Middle frontal gyrus (tissue), 1 donor: Measurements from ENCODE around the gene FAHD2A.
"Not testable (repeated sequence)": the region's sequence is repeated elsewhere in the genome, so short reads cannot be mapped to it uniquely, and the experiment has no call there.

Source experiments
- DNase-seq: peaks from one replicate; pipeline ENCODE4 v3.0.0-alpha.2; 2015; ENCODE audit warnings: low spot score; ENCODE audit errors: extremely low spot score

The FAHD2A gene

GRCh38 chr2:95390272-95390880, 12.1 kb upstream of the FAHD2A start:
- no peak for DNase-seq

GRCh38 chr2:95390881-95391321, 11.6 kb upstream of the FAHD2A start:
- no peak for DNase-seq

GRCh38 chr2:95391641-95392310, 10.7 kb upstream of the FAHD2A start:
- DNase-seq, result no peak

GRCh38 chr2:95392320-95392719, 10.2 kb upstream of the FAHD2A start:
- no peak for DNase-seq

- DNase-seq, result no peak
Measured at GRCh38 chr2:95392730-95393455, 9.6 kb upstream of the FAHD2A start.

- no peak for DNase-seq
Measured at GRCh38 chr2:95393901-95394300, 8.6 kb upstream of the FAHD2A start.

- DNase-seq, result no peak
Measured at GRCh38 chr2:95399061-95399460, 3.4 kb upstream of the FAHD2A start.

- no peak for DNase-seq
Measured at GRCh38 chr2:95401480-95401879, 1.0 kb upstream of the FAHD2A start.

GRCh38 chr2:95402004-95402369, 521 bp upstream of the FAHD2A start:
- not testable (repeated sequence) for DNase-seq

GRCh38 chr2:95403204-95403721, 755 bp downstream of the FAHD2A start:
- DNase-seq, result not testable (repeated sequence)

- not testable (repeated sequence) for DNase-seq
Measured at GRCh38 chr2:95403824-95404223, 1.3 kb downstream of the FAHD2A start.

GRCh38 chr2:95404676-95405075, 2.2 kb downstream of the FAHD2A start:
- not testable (repeated sequence) for DNase-seq

- DNase-seq, result not testable (repeated sequence)
Measured at GRCh38 chr2:95411239-95411638, 8.7 kb downstream of the FAHD2A start.

- peak; percentile 63 for DNase-seq
Measured at GRCh38 chr2:95414015-95414594, 11.6 kb downstream of the FAHD2A start.

GRCh38 chr2:95415138-95415537, 12.6 kb downstream of the FAHD2A start:
- DNase-seq, result not testable (repeated sequence)

GRCh38 chr2:95415561-95415960, 13.1 kb downstream of the FAHD2A start:
- DNase-seq, result not testable (repeated sequence)

- DNase-seq, result not testable (repeated sequence)
Measured at GRCh38 chr2:95427196-95427867, 24.8 kb downstream of the FAHD2A start.

GRCh38 chr2:95429748-95430467, 27.4 kb downstream of the FAHD2A start:
- DNase-seq, result not testable (repeated sequence)

GRCh38 chr2:95433373-95433772, 30.9 kb downstream of the FAHD2A start:
- DNase-seq, result not testable (repeated sequence)

GRCh38 chr2:95433973-95434372, 31.5 kb downstream of the FAHD2A start:
- not testable (repeated sequence) for DNase-seq
